NCI-H2171 (cell line): ENCODE results near the gene DLST.

Experiments
- DNase-seq: peaks from one replicate; lab custom pipeline; 2025; lab: John Stamatoyannopoulos, UW

The DLST gene

GRCh38 chr14:74881431-74882102, at the start of gene DLST:
Gene DLST (plus strand): TSS chr14:74881916. CDS start chr14:74881954, 38 bp downstream.
- peak; percentile 91 for DNase-seq

DNA sequence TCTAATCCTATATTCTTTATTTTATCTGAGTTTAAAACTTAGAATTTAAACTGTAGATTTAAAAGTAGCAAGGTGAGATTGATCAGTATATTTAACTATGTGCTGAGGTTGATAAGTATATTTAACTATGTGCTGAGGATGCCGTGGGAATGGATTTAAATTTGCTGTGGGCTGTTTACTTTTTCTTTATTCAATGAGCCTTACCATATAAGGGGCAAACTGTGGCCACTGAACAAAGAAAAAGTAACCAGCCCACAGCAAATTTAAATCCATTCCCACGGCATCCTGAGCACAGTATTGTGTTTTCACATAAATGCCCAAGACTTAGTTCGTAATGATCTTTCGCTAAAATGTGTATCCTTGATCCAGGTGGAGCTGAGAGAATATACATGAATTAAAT, 48.9 kb upstream of the DLST start:
- no peak for DNase-seq

GRCh38 chr14:74834692-74835392, 46.9 kb upstream of the DLST start:
- DNase-seq: no peak

DNA sequence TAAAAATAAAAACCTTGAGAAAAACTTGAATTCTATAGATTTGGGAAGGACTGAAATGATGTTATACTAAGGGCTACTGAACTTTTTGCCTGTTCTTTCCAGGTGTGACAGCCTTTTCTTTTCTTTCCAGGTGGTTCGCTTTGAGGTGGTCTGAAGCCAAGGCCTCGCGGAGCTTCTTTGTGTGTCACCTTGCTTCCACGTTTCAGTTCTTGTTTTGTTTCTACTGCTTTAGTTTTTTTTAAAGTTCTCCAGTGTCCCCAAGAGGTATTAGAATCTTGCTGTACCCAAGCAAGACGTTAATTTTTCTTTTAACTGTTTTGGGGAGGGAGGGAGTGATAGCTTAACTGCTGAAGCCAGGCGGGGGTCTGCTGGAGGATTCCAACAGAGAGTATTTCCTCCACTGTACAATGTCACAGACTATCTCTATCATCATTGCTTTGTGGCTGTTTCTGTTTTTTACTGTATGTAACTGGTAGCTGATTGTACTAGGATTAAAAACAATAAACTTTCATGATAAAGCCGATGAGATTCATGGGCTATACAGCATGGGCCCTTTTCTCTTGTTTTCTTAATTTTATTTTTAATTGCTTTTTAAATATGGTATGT, 46.0 kb upstream of the DLST start:
- DNase-seq: no peak

GRCh38 chr14:74836251-74836960, 45.3 kb upstream of the DLST start:
- DNase-seq: no peak

- DNase-seq: no peak
These were observed 43.5 kb upstream of the DLST start for GRCh38 chr14:74838166-74838565.

DNA sequence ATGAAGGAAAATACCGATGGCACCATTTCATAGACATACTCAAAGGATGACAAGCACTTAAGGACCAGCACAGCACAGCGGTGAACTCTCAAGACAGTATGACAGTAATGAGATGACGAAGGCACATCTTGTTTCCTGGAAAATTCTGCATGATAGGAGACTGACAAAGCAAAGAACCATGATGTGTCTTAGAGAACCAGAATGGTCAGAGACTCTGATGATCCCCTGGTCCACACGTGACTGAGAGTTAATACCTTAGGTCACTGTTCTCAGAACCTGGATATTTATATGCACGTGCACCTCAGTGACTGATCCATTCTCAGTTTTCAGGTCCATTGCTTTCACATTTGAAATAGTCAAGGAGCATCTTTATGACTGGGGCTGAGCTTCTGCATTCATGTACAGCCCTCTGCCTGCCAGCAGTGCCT, 41.1 kb upstream of the DLST start:
- DNase-seq: no peak

DNA sequence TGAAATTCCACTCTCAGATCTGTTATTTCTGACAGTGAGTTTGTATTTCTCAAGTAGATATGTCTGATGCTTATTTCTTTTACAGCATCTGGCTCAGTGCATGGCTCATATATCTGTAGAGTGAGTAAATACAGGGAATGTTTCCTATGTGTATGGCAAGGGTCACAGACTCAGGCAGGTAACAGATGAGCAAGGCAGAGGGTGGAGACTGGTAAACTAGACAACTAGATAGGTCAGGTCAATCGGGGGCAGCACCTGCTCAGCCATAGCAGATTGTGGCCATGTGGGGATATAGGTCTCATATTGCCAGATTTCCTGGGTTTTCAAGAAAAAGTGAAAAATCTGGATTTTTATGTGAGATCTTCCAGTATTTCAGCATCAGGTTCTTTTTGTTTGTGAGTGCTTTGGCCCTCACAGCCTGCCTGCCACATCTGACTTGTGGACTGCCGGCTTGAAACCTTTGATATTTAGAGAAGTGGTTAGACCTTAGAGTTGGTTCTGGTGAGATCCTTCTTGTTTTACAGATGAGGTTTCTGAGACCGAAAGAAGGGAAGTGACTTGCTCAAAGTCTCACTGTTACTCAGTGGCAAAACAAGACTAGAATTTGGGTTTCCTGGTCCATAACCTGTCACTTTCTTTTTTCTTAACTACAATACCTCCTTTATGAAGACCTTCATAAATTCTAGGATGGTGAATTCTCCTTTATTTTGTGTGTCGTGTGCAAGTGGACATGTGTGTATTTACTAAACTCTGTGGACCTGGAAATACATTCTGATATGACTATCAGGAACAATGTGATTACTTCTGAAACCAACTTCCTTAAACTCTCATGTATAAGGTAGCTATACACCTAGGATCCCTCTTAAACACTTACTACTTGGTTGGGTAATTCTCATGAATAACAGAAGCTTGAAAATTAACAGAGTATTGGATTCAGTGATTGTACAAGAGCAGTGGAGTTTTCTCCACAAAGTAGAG, 40.2 kb upstream of the DLST start:
- no peak for DNase-seq

DNA sequence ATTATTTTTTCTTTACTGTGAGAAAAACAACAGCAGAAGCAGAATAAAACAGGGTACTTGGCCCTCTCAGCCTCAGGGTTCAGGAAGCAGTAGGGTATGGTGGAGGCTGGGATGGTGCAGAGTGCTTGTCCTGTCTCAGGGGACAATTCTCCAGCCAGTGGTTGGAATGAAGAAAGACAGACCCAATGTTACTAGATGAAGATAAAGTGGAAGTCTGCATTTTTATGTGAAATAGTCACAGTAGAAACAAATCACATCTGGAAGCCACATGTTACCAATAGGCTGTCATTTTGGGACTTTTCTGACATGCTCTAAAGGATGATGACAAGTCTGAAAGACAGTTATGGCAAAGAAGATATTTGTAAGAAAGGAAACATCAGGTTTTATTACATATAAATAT, 38.1 kb upstream of the DLST start:
- DNase-seq: no peak

DNA sequence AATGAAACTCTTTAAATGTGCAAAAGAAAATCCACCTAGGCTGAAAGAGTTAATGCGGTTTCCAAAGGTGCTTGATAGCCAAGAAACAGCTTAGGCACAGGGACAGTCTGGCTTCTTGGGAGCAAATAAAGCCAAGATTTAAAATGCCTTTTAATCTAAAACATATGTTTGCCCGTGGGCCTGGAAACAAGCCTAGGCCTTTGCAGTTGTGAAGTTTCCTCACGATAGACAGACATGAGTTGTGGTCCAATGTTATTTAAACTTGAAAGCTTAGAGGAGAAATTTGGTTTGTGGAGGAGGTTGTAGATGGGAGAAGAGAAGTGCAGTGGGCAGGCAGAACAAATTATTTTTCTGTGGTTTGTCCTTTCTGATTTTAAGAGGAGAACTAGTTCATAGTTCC, 35.5 kb upstream of the DLST start:
- DNase-seq: no peak

GRCh38 chr14:74846968-74847665, 34.6 kb upstream of the DLST start:
- no peak for DNase-seq

- DNase-seq: no peak
These were observed 32.9 kb upstream of the DLST start for GRCh38 chr14:74848768-74849167.

DNA sequence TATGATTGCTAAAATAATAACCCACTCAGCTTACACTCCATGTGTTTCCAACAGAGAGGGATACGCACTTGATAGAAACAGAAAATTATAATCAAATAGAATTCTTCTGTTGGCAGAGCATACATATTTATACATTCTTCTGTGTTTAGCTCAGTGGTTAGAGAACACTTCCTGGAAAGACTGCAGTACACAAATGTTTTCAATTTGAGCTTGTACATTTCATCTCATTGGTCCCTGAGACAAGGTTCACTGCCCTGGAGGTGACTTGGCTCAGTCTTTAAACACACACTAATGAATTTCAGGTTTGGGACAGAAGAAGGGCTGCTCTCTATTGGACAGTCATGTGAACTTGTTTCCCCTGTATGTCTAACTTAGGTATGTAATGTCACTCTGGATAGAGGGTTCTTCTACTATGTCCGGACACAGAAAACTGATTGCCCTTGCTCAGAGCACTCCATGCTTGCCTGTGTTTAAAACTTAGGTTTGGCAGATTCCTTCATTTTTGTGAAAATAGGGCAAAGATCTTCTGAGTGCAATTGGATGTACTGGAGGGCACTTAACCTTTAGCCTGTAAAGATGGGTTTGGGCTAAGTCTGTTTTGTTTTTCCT, 28.7 kb upstream of the DLST start:
- no peak for DNase-seq

GRCh38 chr14:74853581-74853980, 28.1 kb upstream of the DLST start:
- no peak for DNase-seq

GRCh38 chr14:74855021-74855420, 26.7 kb upstream of the DLST start:
- DNase-seq: no peak

DNA sequence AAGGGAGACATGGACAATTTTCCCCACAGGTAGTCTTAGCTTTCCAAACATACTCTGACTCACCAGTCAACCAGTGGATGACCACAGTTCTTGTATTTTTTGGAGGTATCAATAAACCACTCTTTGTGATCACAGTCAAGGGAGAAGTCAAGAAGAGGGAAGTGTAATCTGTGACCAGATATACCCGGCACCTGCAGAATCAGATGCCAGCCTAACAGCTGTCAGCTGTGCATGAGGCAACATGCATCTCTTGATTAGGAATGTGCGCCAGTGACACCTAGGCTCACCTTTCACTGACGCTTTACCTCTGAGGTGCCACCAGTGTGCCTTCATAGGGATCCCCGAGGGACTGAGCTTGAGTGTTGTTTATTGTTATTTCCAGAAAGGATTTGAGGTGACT, 25.8 kb upstream of the DLST start:
- peak; percentile 79 for DNase-seq

DNA sequence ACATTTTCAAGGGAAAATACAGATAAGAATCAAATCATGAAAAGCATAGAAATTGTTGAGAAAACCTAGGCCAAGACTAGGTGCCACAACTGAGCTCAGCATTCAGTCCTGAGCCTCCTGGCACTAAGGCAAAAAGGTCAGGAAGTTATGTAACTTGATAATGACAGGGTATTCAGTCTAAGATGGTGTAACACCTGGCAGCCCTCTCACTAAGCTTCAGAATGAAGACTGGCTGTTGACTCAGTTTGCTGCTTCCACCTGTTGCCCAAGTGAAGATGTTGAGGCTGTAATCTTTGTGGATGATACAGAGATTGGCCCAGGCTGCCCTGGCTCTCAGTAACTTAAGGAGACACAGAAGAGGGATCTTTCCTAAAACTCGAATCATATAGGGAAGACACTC, 25.4 kb upstream of the DLST start:
- peak; percentile 24 for DNase-seq

- no peak for DNase-seq
These were observed 23.7 kb upstream of the DLST start for GRCh38 chr14:74858022-74858421.

- DNase-seq: no peak
These were observed 21.8 kb upstream of the DLST start for GRCh38 chr14:74859757-74860552.
